GM12878 (cell line): ENCODE data around the gene CD164. TPM values are rescaled to one million over a fixed set of nuclear protein-coding genes. Genes with fewer than 3 reads are reported as not detected.

Source experiments
- ATAC-seq: fragments of 200-7000 bp; cut with Tn5 transposase; 3 replicates; pipeline ENCODE4 v1.9.1; 2020; ENCODE audit warnings: mild to moderate bottlenecking, moderate library complexity
- BruUV-seq: library from RNA; stranded (reverse); fragments of 400-500 nt; replicated peaks from 2 replicates; lab custom pipeline; 2021; lab: Mats Ljungman, UMichigan
- CTCF ChIA-PET: fragments of 300-600 bp; sonication (Branson Sonifier 250); formaldehyde crosslinking; extraction: SDS; loops from one replicate; lab custom pipeline; 2021; ENCODE audit warnings: inconsistent platforms; lab: Yijun Ruan, JAX
- POLR2A ChIA-PET: fragments of 350-600 bp; formaldehyde crosslinking; extraction: SDS; loops from one replicate; lab custom pipeline; 2021; ENCODE audit warnings: inconsistent platforms; lab: Charles Lee
- RAD21 ChIA-PET: fragments of 300-600 bp; sonication (Branson Sonifier 250); formaldehyde crosslinking; loops from one replicate; lab custom pipeline; 2023; ENCODE audit warnings: antibody characterized with exemption; ENCODE audit not compliant: unreplicated experiment; lab: Charles Lee
- SMC1A ChIA-PET: fragments of 300-600 bp; sonication (Branson Sonifier 250); formaldehyde crosslinking; loops from one replicate; lab custom pipeline; 2023; ENCODE audit not compliant: unreplicated experiment, uncharacterized antibody; lab: Charles Lee
- DNase-seq: peaks from one replicate; pipeline ENCODE4 v3.0.0-alpha.2; 2011; ENCODE audit warnings: low read depth, low spot score
- FAIRE-seq: peaks from 3 replicates; lab custom pipeline; 2011; peaks lifted over from hg19 to GRCh38; lab: Jason Lieb, UNC
- H2AFZ ChIP-seq: 2 replicates; pipeline ENCODE4 v1.6.0; 2011; ENCODE audit warnings: low read depth, low read length, control low read depth; ENCODE audit not compliant: control insufficient read depth
- H3K27ac ChIP-seq: 2 replicates; pipeline ENCODE4 v1.5.1; 2011; ENCODE audit warnings: control low read depth; ENCODE audit not compliant: control insufficient read depth, insufficient read depth
- H3K27me3 ChIP-seq, 2 experiments: replicated peaks in 1 of 2; 2 replicates each; pipeline versions ENCODE4 v1.6.0 to v1.6.1; 2011; ENCODE audit warnings: low read length in 1 of 2; ENCODE audit not compliant: control insufficient read depth in 2 of 2, insufficient read depth in 2 of 2
- H3K36me3 ChIP-seq, 2 experiments: 2 replicates each; pipeline ENCODE4 v1.5.1; 2011; ENCODE audit warnings: low read length in 1 of 2; ENCODE audit not compliant: control insufficient read depth in 2 of 2, insufficient read depth in 2 of 2
- H3K4me1 ChIP-seq: 2 replicates; pipeline ENCODE4 v1.6.1; 2011; ENCODE audit warnings: mild to moderate bottlenecking, low read length, moderate library complexity, mixed read lengths; ENCODE audit not compliant: control insufficient read depth, insufficient read depth
- H3K4me2 ChIP-seq: 2 replicates; pipeline ENCODE4 v1.6.0; 2011; ENCODE audit warnings: control low read depth; ENCODE audit not compliant: control insufficient read depth, insufficient read depth
- H3K4me3 ChIP-seq: fragments of 200-600 bp; sonication (generic); 2 replicates; pipeline ENCODE4 v1.5.1; 2016
- H3K79me2 ChIP-seq: 2 replicates; pipeline ENCODE4 v1.6.0; 2011; ENCODE audit warnings: low read length; ENCODE audit not compliant: control insufficient read depth, insufficient read depth
- H3K9ac ChIP-seq: 2 replicates; pipeline ENCODE4 v1.8.0; 2011; ENCODE audit warnings: low read length, control low read depth, mixed read lengths; ENCODE audit not compliant: control insufficient read depth, insufficient read depth
- H3K9me3 ChIP-seq: replicated peaks from 3 replicates; pipeline ENCODE4 v1.5.1; 2011; ENCODE audit warnings: mild to moderate bottlenecking, low read length; ENCODE audit not compliant: control insufficient read depth, insufficient read depth
- H4K20me1 ChIP-seq: 2 replicates; pipeline ENCODE4 v1.6.0; 2011; ENCODE audit not compliant: control insufficient read depth, insufficient read depth
- CBX5 ChIP-seq: sonication (generic); IDR thresholded peaks from 2 replicates; pipeline ENCODE4 v1.6.1; 2016; ENCODE audit warnings: low read depth, moderate library complexity, mild to moderate bottlenecking, inconsistent platforms
- EP300 ChIP-seq, 2 experiments: fragments of 150-350 bp in 1 of 2; IDR thresholded peaks; 2 replicates each; pipeline ENCODE4 v1.6.1; 2011 to 2012; ENCODE audit warnings: low read depth in 2 of 2, low read length in 2 of 2, borderline replicate concordance in 1 of 2, improper control_type of control experiment in 1 of 2, inconsistent platforms in 1 of 2; ENCODE audit not compliant: control insufficient read depth in 1 of 2
- FOXK2 ChIP-seq: fragments of 450-650 bp; IDR thresholded peaks from 2 replicates; pipeline ENCODE4 v1.6.1; 2017; ENCODE audit warnings: mild to moderate bottlenecking, moderate library complexity
- WGBS: methylation state at CpG from one replicate; pipeline ENCODE4 v1.1.6; 2016; ENCODE audit warnings: low lambda C conversion rate; ENCODE audit not compliant: insufficient replicate concordance, insufficient coverage; ENCODE audit errors: missing lambda C conversion rate; 5-methylcytosine and 5-hydroxymethylcytosine counted together
- in situ Hi-C: fragments of 300-500 bp; cut with MboI; formaldehyde crosslinking; loops from 9 replicates; pipeline ENCODE4 v1.14.3; 2018; ENCODE audit warnings: mixed read lengths
- intact Hi-C: fragments of 100-400 bp; cut with micrococcal nuclease; formaldehyde crosslinking; loops from one replicate; pipeline ENCODE4 v1.14.2; 2022; ENCODE audit not compliant: unreplicated experiment
- polyA plus RNA-seq, 11 experiments: library from polyadenylated mRNA; depleted of rRNA in 4 of 11; unstranded in 6 of 11; stranded (reverse) in 5 of 11; fragments of >200 nt; fragmentation: Nextera tagmentation in 4 of 11; fragmentation: Illumina TruSeq in 1 of 11; extraction: Ambion mirVana in 4 of 11; extraction: Trizol in 1 of 11; gene quantifications; 1 replicate in 1 of 11; 2 replicates in 10 of 11; pipeline versions ENCODE4 v1.2.1 to v1.2.3, GENCODE V29; 2011 to 2016; ENCODE audit warnings: inconsistent platforms in 2 of 11, missing spikeins in 2 of 11, low read depth in 1 of 11
- total RNA-seq, 4 experiments: library from RNA; depleted of rRNA in 3 of 4; stranded (reverse); fragments of >200 nt in 3 of 4; fragmentation: Illumina TruSeq in 1 of 4; extraction: Trizol in 1 of 4; gene quantifications; 2 replicates each; pipeline versions ENCODE4 v1.2.1 to v1.2.3, GENCODE V29; 2013 to 2021
- TF ChIP-seq, protein P1 (sequence below): fragments of 450-650 bp; IDR thresholded peaks from 2 replicates; pipeline ENCODE4 v1.6.1; 2016; ENCODE audit warnings: mild to moderate bottlenecking
- TF ChIP-seq, protein P2 (sequence below): IDR thresholded peaks from 2 replicates; pipeline ENCODE4 v1.6.1; 2012; ENCODE audit warnings: low read depth, low read length, improper control_type of control experiment
- TF ChIP-seq, protein P3 (sequence below): fragments of 450-650 bp; IDR thresholded peaks from 2 replicates; pipeline ENCODE4 v1.6.1; 2016; ENCODE audit warnings: mild to moderate bottlenecking, moderate library complexity, borderline replicate concordance
- TF ChIP-seq, protein P4 (sequence below): fragments of 450-650 bp; IDR thresholded peaks from 2 replicates; pipeline ENCODE4 v1.6.1; 2017; ENCODE audit warnings: mild to moderate bottlenecking, moderate library complexity
- TF ChIP-seq, protein P5 (sequence below): fragments of 150-350 bp; IDR thresholded peaks from 2 replicates; pipeline ENCODE4 v1.6.1; 2014; ENCODE audit warnings: mild to moderate bottlenecking, low read depth, low read length

Gene CD164
- total and polyA plus RNA-seq, 10 of the 15 experiments (the other 5 are each of a cell fraction or from before 2014, with no cell fraction given): 145 to 447 (median 211) TPM

DNA sequence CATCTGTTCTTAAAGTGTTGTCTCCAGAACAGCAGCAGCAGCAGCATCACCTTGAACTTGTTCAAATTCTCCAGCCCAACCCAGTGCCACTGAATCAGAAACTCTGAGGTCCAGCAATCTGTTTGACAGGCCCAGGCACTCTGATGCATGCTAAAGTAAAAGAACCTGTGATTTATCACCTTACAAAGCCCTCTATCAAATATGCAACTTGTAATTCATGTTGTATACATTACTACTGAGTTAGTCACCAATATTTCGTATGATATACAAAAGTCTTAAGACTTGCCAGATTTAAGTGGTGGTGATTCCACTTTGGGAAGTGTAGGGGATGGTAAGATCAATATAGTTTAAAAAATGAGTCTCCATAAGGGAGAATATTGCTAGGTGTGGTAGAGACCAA lies 6.0 kb upstream of the CD164 start:
- no peak overlapping the region for H2AFZ ChIP-seq
- WGBS: 9% methylated on average over 1 of the region's 1 CpG
- DNase-seq (no peak), FAIRE-seq (no peak), ATAC-seq (no peak)
- no peaks in the 10 kb centered on the region for H3K27me3 ChIP-seq
- POLR2A ChIA-PET: no interaction called here
- no peak overlapping the region for H3K27ac ChIP-seq
- BruUV-seq: no TSS peak
- H3K36me3 ChIP-seq: no peaks in the 10 kb centered on the region
- H3K4me3 ChIP-seq: no peak overlapping the region
- H3K9ac ChIP-seq: no peak overlapping the region
- H3K79me2 ChIP-seq: no peaks in the 10 kb centered on the region; the same call in 1 of the 2 replicates
- no peak overlapping the region for H3K4me2 ChIP-seq
- no peaks in the 10 kb centered on the region for H4K20me1 ChIP-seq
- H3K9me3 ChIP-seq: no peaks in the 10 kb centered on the region
- peaks cover 8% of the 10 kb centered on the region; the same call in 1 of the 2 replicates for H3K4me1 ChIP-seq
- SMC1A ChIA-PET: no interaction called here
- CTCF ChIA-PET: no interaction called here
- intact Hi-C loops (loop anchor here (10.0 kb wide), 1 partner anchor 833 kb away; no protein-coding TSS in a partner anchor), in situ Hi-C loops (loop anchor here (10.0 kb wide), 1 partner anchor 833 kb away; no protein-coding TSS in a partner anchor)
- RAD21 ChIA-PET: no interaction called here
- TF ChIP-seq, protein P1, sequence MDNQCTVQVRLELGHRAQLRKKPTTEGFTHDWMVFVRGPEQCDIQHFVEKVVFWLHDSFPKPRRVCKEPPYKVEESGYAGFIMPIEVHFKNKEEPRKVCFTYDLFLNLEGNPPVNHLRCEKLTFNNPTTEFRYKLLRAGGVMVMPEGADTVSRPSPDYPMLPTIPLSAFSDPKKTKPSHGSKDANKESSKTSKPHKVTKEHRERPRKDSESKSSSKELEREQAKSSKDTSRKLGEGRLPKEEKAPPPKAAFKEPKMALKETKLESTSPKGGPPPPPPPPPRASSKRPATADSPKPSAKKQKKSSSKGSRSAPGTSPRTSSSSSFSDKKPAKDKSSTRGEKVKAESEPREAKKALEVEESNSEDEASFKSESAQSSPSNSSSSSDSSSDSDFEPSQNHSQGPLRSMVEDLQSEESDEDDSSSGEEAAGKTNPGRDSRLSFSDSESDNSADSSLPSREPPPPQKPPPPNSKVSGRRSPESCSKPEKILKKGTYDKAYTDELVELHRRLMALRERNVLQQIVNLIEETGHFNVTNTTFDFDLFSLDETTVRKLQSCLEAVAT: no peak
- no peak for TF ChIP-seq EP300 (IDR thresholded peaks at IDR 0.05; ENCODE audit: borderline replicate concordance in 1 of 2, control insufficient read depth in 1 of 2, low read depth in 2 of 2, low read length in 2 of 2)
- TF ChIP-seq, protein P2, sequence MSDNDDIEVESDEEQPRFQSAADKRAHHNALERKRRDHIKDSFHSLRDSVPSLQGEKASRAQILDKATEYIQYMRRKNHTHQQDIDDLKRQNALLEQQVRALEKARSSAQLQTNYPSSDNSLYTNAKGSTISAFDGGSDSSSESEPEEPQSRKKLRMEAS: no peak
- no peak for TF ChIP-seq FOXK2
- TF ChIP-seq, protein P3, sequence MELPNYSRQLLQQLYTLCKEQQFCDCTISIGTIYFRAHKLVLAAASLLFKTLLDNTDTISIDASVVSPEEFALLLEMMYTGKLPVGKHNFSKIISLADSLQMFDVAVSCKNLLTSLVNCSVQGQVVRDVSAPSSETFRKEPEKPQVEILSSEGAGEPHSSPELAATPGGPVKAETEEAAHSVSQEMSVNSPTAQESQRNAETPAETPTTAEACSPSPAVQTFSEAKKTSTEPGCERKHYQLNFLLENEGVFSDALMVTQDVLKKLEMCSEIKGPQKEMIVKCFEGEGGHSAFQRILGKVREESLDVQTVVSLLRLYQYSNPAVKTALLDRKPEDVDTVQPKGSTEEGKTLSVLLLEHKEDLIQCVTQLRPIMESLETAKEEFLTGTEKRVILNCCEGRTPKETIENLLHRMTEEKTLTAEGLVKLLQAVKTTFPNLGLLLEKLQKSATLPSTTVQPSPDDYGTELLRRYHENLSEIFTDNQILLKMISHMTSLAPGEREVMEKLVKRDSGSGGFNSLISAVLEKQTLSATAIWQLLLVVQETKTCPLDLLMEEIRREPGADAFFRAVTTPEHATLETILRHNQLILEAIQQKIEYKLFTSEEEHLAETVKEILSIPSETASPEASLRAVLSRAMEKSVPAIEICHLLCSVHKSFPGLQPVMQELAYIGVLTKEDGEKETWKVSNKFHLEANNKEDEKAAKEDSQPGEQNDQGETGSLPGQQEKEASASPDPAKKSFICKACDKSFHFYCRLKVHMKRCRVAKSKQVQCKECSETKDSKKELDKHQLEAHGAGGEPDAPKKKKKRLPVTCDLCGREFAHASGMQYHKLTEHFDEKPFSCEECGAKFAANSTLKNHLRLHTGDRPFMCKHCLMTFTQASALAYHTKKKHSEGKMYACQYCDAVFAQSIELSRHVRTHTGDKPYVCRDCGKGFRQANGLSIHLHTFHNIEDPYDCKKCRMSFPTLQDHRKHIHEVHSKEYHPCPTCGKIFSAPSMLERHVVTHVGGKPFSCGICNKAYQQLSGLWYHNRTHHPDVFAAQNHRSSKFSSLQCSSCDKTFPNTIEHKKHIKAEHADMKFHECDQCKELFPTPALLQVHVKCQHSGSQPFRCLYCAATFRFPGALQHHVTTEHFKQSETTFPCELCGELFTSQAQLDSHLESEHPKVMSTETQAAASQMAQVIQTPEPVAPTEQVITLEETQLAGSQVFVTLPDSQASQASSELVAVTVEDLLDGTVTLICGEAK: no peak
- TF ChIP-seq, protein P4, sequence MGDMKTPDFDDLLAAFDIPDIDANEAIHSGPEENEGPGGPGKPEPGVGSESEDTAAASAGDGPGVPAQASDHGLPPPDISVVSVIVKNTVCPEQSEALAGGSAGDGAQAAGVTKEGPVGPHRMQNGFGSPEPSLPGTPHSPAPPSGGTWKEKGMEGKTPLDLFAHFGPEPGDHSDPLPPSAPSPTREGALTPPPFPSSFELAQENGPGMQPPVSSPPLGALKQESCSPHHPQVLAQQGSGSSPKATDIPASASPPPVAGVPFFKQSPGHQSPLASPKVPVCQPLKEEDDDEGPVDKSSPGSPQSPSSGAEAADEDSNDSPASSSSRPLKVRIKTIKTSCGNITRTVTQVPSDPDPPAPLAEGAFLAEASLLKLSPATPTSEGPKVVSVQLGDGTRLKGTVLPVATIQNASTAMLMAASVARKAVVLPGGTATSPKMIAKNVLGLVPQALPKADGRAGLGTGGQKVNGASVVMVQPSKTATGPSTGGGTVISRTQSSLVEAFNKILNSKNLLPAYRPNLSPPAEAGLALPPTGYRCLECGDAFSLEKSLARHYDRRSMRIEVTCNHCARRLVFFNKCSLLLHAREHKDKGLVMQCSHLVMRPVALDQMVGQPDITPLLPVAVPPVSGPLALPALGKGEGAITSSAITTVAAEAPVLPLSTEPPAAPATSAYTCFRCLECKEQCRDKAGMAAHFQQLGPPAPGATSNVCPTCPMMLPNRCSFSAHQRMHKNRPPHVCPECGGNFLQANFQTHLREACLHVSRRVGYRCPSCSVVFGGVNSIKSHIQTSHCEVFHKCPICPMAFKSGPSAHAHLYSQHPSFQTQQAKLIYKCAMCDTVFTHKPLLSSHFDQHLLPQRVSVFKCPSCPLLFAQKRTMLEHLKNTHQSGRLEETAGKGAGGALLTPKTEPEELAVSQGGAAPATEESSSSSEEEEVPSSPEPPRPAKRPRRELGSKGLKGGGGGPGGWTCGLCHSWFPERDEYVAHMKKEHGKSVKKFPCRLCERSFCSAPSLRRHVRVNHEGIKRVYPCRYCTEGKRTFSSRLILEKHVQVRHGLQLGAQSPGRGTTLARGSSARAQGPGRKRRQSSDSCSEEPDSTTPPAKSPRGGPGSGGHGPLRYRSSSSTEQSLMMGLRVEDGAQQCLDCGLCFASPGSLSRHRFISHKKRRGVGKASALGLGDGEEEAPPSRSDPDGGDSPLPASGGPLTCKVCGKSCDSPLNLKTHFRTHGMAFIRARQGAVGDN: no peak
- TF ChIP-seq CBX5: no peak
- TF ChIP-seq, protein P5, sequence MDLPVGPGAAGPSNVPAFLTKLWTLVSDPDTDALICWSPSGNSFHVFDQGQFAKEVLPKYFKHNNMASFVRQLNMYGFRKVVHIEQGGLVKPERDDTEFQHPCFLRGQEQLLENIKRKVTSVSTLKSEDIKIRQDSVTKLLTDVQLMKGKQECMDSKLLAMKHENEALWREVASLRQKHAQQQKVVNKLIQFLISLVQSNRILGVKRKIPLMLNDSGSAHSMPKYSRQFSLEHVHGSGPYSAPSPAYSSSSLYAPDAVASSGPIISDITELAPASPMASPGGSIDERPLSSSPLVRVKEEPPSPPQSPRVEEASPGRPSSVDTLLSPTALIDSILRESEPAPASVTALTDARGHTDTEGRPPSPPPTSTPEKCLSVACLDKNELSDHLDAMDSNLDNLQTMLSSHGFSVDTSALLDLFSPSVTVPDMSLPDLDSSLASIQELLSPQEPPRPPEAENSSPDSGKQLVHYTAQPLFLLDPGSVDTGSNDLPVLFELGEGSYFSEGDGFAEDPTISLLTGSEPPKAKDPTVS: no peak
- TF ChIP-seq, all 136 proteins: peak for 0
